Thyroid gland (tissue), 4 donors: ENCODE results near the gene SLC7A6OS.

Experiments
- CTCF ChIP-seq, 6 experiments: fragments of 200-600 bp in 3 of 6; fragments of 450-650 bp in 3 of 6; sonication (generic) in 3 of 6; IDR thresholded peaks; one replicate each; pipeline ENCODE4 v1.5.1; 2016 to 2019; ENCODE audit warnings: antibody characterized with exemption in 6 of 6, mild to moderate bottlenecking in 2 of 6, inconsistent platforms in 1 of 6, moderate library complexity in 1 of 6
- POLR2A ChIP-seq, 2 donors: fragments of 450-650 bp; IDR thresholded peaks; one replicate each; pipeline ENCODE4 v1.6.1; 2017; ENCODE audit warnings: antibody characterized with exemption in 2 of 2, mild to moderate bottlenecking in 2 of 2, moderate library complexity in 1 of 2

- TF ChIP-seq CTCF (IDR thresholded peaks at IDR 0.05) (no peak), POLR2A (IDR thresholded peaks at IDR 0.05) (no peak)
Measured at GRCh38 chr16:68347605-68348004, 36.9 kb upstream of the SLC7A6OS start.
